Right lobe of liver (tissue), 6 donors: ENCODE data around the gene NANOS3. TPM values are rescaled to one million over a fixed set of nuclear protein-coding genes. Genes with fewer than 3 reads are reported as not detected.
A peak's percentile ranks its signal among the peaks of the same experiment; 100 is the strongest.

Source experiments
- ATAC-seq, 4 donors: fragments of 200-7000 bp; cut with Tn5 transposase; one replicate each; pipeline ENCODE4 v1.9.1; 2020; ENCODE audit warnings: mild to moderate bottlenecking in 4 of 4, moderate library complexity in 4 of 4
- DNase-seq, 3 donors: peaks; one replicate each; pipeline ENCODE4 v3.0.0-alpha.2; 2020
- H3K27ac ChIP-seq, 3 donors: fragments of 200-600 bp; one replicate each; pipeline ENCODE4 v1.8.0; 2022
- H3K27me3 ChIP-seq, 2 donors: fragments of 200-600 bp; one replicate each; pipeline ENCODE4 v1.8.0; 2022
- H3K36me3 ChIP-seq, 4 donors: fragments of 200-600 bp; sonication (generic) in 1 of 4; one replicate each; pipeline versions ENCODE4 v1.5.1 to v1.8.0; 2017 to 2022; ENCODE audit warnings: control low read depth in 1 of 4
- H3K4me1 ChIP-seq, 4 donors: fragments of 200-600 bp; sonication (generic) in 1 of 4; one replicate each; pipeline versions ENCODE4 v1.5.1 to v1.8.0; 2017 to 2022; ENCODE audit warnings: control low read depth in 1 of 4
- H3K4me3 ChIP-seq, 3 donors: fragments of 200-600 bp; one replicate each; pipeline ENCODE4 v1.8.0; 2022
- H3K9me3 ChIP-seq, 4 donors: fragments of 200-600 bp; sonication (generic) in 1 of 4; one replicate each; pipeline versions ENCODE4 v1.5.1 to v1.8.0; 2017 to 2022; ENCODE audit warnings: control low read depth in 1 of 4
- POLR2A ChIP-seq: fragments of 450-650 bp; IDR thresholded peaks from one replicate; pipeline ENCODE4 v1.6.1; 2017; ENCODE audit warnings: antibody characterized with exemption, mild to moderate bottlenecking
- WGBS: methylation state at CpG from one replicate; pipeline ENCODE4 v1.1.6; 2018; ENCODE audit warnings: low coverage, low lambda C conversion rate; ENCODE audit not compliant: insufficient coverage; ENCODE audit errors: missing lambda C conversion rate; 5-methylcytosine and 5-hydroxymethylcytosine counted together
- intact Hi-C, 2 donors: fragments of 100-400 bp; cut with DNase I; formaldehyde crosslinking; loops; one replicate each; pipeline versions ENCODE4 v1.11.2 to v1.14.1; 2022
- total RNA-seq, 6 experiments: library from RNA; depleted of rRNA in 2 of 6; stranded (reverse); fragments of >200 nt in 2 of 6; fragmentation: NEBNext Ultra II Directional in 3 of 6; extraction: Animal tissue kit (Norgen Biotek cat#: 25700) in 3 of 6; gene quantifications; one replicate each; pipeline versions ENCODE4 v1.1.0 to v1.2.4, GENCODE V29; 2016 to 2023
- TF ChIP-seq, protein P1 (sequence below), 4 donors: fragments of 200-600 bp in 3 of 4; fragments of 450-650 bp in 1 of 4; IDR thresholded peaks; one replicate each; pipeline versions ENCODE4 v1.5.1 to v1.8.0; 2016 to 2022; ENCODE audit warnings: antibody characterized with exemption in 4 of 4, mild to moderate bottlenecking in 2 of 4
- donor health status: DM: no; HTN: yes; CAD: no.
- donor health status: DM: no; HTN: no; CAD: no.
- donor health status: DM: no; HTN: no; CAD: no.
- donor health status: DM: no; HTN: yes; CAD: no.
- donor health status: DM: no; HTN: yes; CAD: no.

The NANOS3 gene
- total RNA-seq, 6 experiments from 2014 or later, result not detected

DNA sequence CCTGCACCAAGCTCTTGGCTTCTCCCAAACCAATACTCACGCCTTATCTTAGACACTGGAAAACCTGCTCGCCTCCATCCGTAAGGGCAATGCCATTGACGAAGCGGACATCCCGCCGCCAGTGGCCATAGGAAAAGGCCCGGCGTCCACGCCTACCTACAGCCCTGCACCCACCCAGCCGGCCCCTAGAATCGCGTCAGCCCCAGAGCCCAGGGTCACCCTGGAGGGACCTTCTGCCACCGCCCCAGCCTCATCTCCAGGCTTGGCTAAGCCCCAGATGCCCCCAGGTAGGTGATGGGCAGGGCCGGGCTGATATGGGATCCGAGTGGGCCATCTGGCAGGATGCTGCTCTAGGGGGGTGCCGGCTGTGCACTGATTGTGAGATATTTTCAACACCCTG, 36.4 kb downstream of the NANOS3 start:
- DNase-seq, result no peak
- 100% methylated on average over 1 of the region's 17 CpGs for WGBS
- Histone ChIP-seq H3K9me3 (no peaks in the 10 kb centered on the region), H3K27me3 (no peaks in the 10 kb centered on the region), H3K27ac (no peak overlapping the region), H3K4me1 (peaks cover 0 to 36% (median 0%) of the 10 kb centered on the region in 4 donors), H3K4me3 (no peak overlapping the region), H3K36me3 (peaks cover 0 to 16% (median 0%) of the 10 kb centered on the region in 4 donors)
- no peak for ATAC-seq
- intact Hi-C loops, result no loop called here
- no peak for TF ChIP-seq POLR2A
- TF ChIP-seq, protein P1, sequence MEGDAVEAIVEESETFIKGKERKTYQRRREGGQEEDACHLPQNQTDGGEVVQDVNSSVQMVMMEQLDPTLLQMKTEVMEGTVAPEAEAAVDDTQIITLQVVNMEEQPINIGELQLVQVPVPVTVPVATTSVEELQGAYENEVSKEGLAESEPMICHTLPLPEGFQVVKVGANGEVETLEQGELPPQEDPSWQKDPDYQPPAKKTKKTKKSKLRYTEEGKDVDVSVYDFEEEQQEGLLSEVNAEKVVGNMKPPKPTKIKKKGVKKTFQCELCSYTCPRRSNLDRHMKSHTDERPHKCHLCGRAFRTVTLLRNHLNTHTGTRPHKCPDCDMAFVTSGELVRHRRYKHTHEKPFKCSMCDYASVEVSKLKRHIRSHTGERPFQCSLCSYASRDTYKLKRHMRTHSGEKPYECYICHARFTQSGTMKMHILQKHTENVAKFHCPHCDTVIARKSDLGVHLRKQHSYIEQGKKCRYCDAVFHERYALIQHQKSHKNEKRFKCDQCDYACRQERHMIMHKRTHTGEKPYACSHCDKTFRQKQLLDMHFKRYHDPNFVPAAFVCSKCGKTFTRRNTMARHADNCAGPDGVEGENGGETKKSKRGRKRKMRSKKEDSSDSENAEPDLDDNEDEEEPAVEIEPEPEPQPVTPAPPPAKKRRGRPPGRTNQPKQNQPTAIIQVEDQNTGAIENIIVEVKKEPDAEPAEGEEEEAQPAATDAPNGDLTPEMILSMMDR (IDR thresholded peaks at IDR 0.05), result no peak

DNA sequence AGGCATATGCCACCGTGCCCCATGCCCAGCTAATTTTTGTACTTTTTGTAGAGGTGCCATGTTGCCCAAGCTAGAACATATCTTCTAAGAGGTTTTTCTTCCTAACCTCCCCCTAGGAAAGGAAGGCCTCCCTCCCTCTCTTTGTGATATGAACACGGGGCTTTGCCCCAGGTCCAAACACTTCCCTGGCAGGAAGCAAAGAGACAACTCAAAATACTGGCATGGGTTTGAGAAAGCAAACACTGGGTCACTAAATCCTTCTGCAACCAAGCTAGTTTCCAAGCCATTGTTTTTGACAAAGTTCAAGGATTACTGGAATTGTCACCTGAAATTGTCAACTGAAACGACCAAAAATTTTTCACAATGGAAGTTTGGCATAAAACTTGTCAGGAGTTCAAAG, 37.8 kb downstream of the NANOS3 start:
- H3K36me3 ChIP-seq, result peaks cover 0 to 23% (median 4%) of the 10 kb centered on the region in 4 donors
- 42% methylated on average over 3 of the region's 3 CpGs for WGBS
- no peak for TF ChIP-seq POLR2A
- TF ChIP-seq, protein P1 (IDR thresholded peaks at IDR 0.05), result no peak
- ATAC-seq (peak in 2 of 4 donors; percentile 31 to 50), DNase-seq (no peak)
- H3K9me3 ChIP-seq, result no peaks in the 10 kb centered on the region
- peak overlapping the region in 1 of 3 donors; percentile 34 for H3K27ac ChIP-seq
- peaks cover 0 to 36% (median 0%) of the 10 kb centered on the region in 4 donors for H3K4me1 ChIP-seq
- no peaks in the 10 kb centered on the region for H3K27me3 ChIP-seq
- no peak overlapping the region for H3K4me3 ChIP-seq
- intact Hi-C loops, result no loop called here

GRCh38 chr19:13917888-13918406, 41.0 kb downstream of the NANOS3 start:
- Histone ChIP-seq H3K27ac (peak overlapping the region in 2 of 3 donors; percentile 24 to 52), H3K4me1 (peaks cover 0 to 24% (median 0%) of the 10 kb centered on the region in 4 donors), H3K9me3 (no peaks in the 10 kb centered on the region), H3K36me3 (peaks cover 0 to 34% (median 16%) of the 10 kb centered on the region in 4 donors), H3K27me3 (no peaks in the 10 kb centered on the region), H3K4me3 (no peak overlapping the region)
- ATAC-seq, result peak; percentile 87 to 97 (median 93)
- DNase-seq, result peak; percentile 88 to 94 (median 91)
- 47% methylated on average over 3 of the region's 14 CpGs for WGBS
- intact Hi-C loops, result no loop called here
- TF ChIP-seq, protein P1 (IDR thresholded peaks at IDR 0.05), result no peak
- TF ChIP-seq POLR2A, result no peak

GRCh38 chr19:13918726-13919411, 41.9 kb downstream of the NANOS3 start:
- DNase-seq (no peak), ATAC-seq (peak in 1 of 4 donors; percentile 4)
- Histone ChIP-seq H3K4me1 (peaks cover 0 to 24% (median 0%) of the 10 kb centered on the region in 4 donors), H3K27ac (no peak overlapping the region), H3K9me3 (no peaks in the 10 kb centered on the region), H3K27me3 (no peaks in the 10 kb centered on the region), H3K36me3 (peaks cover 0 to 37% (median 21%) of the 10 kb centered on the region in 4 donors), H3K4me3 (no peak overlapping the region)
- intact Hi-C loops, result no loop called here
- WGBS, result 99% methylated on average over 14 of the region's 34 CpGs
- TF ChIP-seq POLR2A, result no peak
- TF ChIP-seq, protein P1 (IDR thresholded peaks at IDR 0.05), result no peak
